Measurements from ENCODE around the gene SFI1. TPM values are rescaled to one million over a fixed set of nuclear protein-coding genes. Genes with fewer than 3 reads are reported as not detected.

SFI1 gene
- total and polyA plus RNA-seq, 2 of the 4 experiments (the other 2 are of a cell fraction) = 9.9 to 12.0 TPM

DNA sequence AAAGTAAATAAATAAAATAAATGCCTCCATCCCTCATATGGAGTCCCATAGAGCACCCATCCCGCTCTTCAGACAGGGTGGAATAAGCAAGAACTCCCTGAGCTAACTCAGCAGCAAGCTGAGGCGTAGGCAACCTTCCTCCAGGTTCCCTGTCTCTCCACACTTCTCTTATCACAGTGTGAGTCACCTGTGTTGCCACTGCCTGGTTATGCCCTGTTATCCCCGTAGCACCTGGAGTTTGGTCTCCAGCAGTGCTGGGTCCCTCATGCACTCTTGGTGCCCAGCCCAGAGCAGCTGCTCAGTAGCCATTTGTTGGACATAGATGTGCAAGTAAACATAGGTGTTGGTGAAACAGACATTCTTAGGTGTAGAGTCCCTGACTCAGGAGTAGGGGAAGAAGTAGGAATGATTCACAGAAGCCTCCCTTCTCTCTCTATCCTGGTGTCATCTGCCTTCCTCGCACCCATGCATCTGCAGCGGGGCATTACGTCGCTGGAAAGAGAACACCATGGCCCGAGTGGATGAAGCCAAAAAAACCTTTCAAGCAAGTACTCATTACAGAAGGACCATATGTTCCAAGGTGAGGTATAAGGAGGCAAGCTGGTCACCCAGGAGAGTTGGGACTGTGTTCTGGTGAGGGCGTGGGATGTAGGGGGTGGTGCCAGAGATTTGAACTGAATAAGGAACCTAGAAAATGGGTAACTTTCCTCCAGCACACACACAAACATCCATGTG, 109.7 kb downstream of the SFI1 start (continued):
- TF ChIP-seq, protein P1, sequence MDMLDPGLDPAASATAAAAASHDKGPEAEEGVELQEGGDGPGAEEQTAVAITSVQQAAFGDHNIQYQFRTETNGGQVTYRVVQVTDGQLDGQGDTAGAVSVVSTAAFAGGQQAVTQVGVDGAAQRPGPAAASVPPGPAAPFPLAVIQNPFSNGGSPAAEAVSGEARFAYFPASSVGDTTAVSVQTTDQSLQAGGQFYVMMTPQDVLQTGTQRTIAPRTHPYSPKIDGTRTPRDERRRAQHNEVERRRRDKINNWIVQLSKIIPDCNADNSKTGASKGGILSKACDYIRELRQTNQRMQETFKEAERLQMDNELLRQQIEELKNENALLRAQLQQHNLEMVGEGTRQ (IDR thresholded peaks at IDR 0.05; ENCODE audit: low read depth, low read length) = no peak
- TF ChIP-seq MAZ (IDR thresholded peaks at IDR 0.05; ENCODE audit: borderline replicate concordance, low read depth, low read length) (no peak), RAD21 (IDR thresholded peaks at IDR 0.05; ENCODE audit: low read length) (no peak), SMC3 (IDR thresholded peaks at IDR 0.05; ENCODE audit: low read depth, low read length) (no peak)

DNA sequence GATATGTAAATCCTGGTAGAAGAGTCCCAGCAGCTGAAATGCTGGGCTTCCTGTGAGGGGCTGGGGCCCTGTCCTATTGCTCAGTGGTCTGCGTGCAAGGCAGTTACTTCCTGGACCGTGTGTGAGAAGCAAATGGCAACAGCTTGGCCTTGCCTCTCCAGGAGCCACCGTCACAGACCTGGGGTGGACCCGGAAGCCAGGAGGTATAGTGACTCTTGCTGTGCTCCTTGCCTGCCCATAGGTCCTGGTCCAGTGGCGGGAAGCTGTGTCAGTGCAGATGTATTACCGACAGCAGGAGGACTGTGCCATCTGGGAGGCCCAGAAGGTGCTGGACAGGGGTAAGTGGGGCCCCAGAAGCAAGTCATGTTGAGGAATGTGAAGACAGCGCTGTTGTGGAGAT, 111.4 kb downstream of the SFI1 start:
- Histone ChIP-seq H3K4ac (ENCODE audit: low read depth, low read length) (no peak overlapping the region), H2BK5ac (ENCODE audit: low read depth, low read length, poor library complexity, severe bottlenecking) (no peak overlapping the region), H2BK120ac (ENCODE audit: low read depth, low read length) (no peak overlapping the region), H3K18ac (ENCODE audit: low read depth, low read length) (no peak overlapping the region), H3K9me3 (ENCODE audit: control insufficient read depth, insufficient read depth, low read length) (no peaks in the 10 kb centered on the region), H3K4me1 (ENCODE audit: control insufficient read depth, insufficient read depth, low read length) (peaks cover 13% of the 10 kb centered on the region), H3K36me3 (ENCODE audit: control insufficient read depth, insufficient read depth, low read length) (peaks cover 2% of the 10 kb centered on the region; the same call in 1 of the 2 replicates), H4K20me1 (ENCODE audit: insufficient read depth, low read length) (no peaks in the 10 kb centered on the region), H3K14ac (replicated peaks; ENCODE audit: low read depth, low read length) (no peak overlapping the region), H3K23ac (ENCODE audit: low read depth, low read length) (no peak overlapping the region), H3K56ac (ENCODE audit: extremely low read depth, insufficient read depth, low read length) (no peak overlapping the region), H4K8ac (ENCODE audit: low read depth in 2 of 2, low read length in 2 of 2) (no peak overlapping the region), H2BK20ac (ENCODE audit: low read depth, low read length) (no peak overlapping the region), H3K4me3 (ENCODE audit: insufficient read depth, low read depth, low read length) (no peak overlapping the region), H2AFZ (replicated peaks; ENCODE audit: low read length, poor library complexity) (no peak overlapping the region), H4K5ac (ENCODE audit: low read depth, low read length) (no peak overlapping the region), H2AK9ac (replicated peaks; ENCODE audit: low read depth, low read length, poor library complexity) (no peak overlapping the region), H3K79me1 (ENCODE audit: low read depth in 1 of 2, low read length in 2 of 2) (no peaks in the 10 kb centered on the region), H3K9ac (ENCODE audit: low read depth, low read length) (no peak overlapping the region), H4K91ac (ENCODE audit: insufficient read depth, low read depth, low read length) (no peak overlapping the region), H3K27me3 (ENCODE audit: control insufficient read depth, insufficient read depth, low read length) (no peaks in the 10 kb centered on the region), H3K4me2 (ENCODE audit: low read depth, low read length) (no peak overlapping the region), H3K27ac (ENCODE audit: insufficient read depth, low read length) (no peak overlapping the region), H3K9me1 (ENCODE audit: insufficient read depth, low read length) (peaks cover 16% of the 10 kb centered on the region), H2AK5ac (ENCODE audit: low read depth, low read length) (no peak overlapping the region), H2BK15ac (ENCODE audit: low read depth, low read length) (no peak overlapping the region)
- POLR2A ChIA-PET (ENCODE audit: unreplicated experiment) = no interaction called here
- BruUV-seq (replicated peaks) = no TSS peak
- CTCF ChIA-PET = no interaction called here
- WGBS, 2 experiments (ENCODE audit: extremely low coverage in 2 of 2, insufficient read length in 1 of 2) = 82% methylated on average over 5 of the region's 7 CpGs; no CpG with 5 or more reads in 1 of the 2 experiments
- TF ChIP-seq, protein P1 (IDR thresholded peaks at IDR 0.05; ENCODE audit: low read depth, low read length) = no peak
- TF ChIP-seq SMC3 (IDR thresholded peaks at IDR 0.05; ENCODE audit: low read depth, low read length) = no peak
- no peak for TF ChIP-seq MAZ (IDR thresholded peaks at IDR 0.05; ENCODE audit: borderline replicate concordance, low read depth, low read length)
- TF ChIP-seq, protein P2, sequence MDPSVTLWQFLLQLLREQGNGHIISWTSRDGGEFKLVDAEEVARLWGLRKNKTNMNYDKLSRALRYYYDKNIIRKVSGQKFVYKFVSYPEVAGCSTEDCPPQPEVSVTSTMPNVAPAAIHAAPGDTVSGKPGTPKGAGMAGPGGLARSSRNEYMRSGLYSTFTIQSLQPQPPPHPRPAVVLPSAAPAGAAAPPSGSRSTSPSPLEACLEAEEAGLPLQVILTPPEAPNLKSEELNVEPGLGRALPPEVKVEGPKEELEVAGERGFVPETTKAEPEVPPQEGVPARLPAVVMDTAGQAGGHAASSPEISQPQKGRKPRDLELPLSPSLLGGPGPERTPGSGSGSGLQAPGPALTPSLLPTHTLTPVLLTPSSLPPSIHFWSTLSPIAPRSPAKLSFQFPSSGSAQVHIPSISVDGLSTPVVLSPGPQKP (IDR thresholded peaks at IDR 0.05; ENCODE audit: borderline replicate concordance, low read depth, low read length) = no peak
- intact Hi-C loops (cut with micrococcal nuclease) = no loop called here
- ATAC-seq (ENCODE audit: low read depth) (no peak), DNase-seq (no peak)
- in situ Hi-C loops (cut with MboI; ENCODE audit: low sequenced_read_pairs) = no loop called here
- dilution Hi-C loops (cut with HindIII; ENCODE audit: low sequenced_read_pairs, unreplicated experiment) = no loop called here

All from IMR-90 (cell line).